ENCODE measurements around the gene PACSIN2. TPM values are rescaled to one million over a fixed set of nuclear protein-coding genes. Genes with fewer than 3 reads are reported as not detected.
A peak's percentile ranks its signal among the peaks of the same experiment; 100 is the strongest.

PACSIN2 gene
- total and polyA plus RNA-seq, 2 of the 13 experiments (the other 11 are each of a cell fraction or from before 2014, with no cell fraction given), result 54.1 to 68.8 TPM

DNA sequence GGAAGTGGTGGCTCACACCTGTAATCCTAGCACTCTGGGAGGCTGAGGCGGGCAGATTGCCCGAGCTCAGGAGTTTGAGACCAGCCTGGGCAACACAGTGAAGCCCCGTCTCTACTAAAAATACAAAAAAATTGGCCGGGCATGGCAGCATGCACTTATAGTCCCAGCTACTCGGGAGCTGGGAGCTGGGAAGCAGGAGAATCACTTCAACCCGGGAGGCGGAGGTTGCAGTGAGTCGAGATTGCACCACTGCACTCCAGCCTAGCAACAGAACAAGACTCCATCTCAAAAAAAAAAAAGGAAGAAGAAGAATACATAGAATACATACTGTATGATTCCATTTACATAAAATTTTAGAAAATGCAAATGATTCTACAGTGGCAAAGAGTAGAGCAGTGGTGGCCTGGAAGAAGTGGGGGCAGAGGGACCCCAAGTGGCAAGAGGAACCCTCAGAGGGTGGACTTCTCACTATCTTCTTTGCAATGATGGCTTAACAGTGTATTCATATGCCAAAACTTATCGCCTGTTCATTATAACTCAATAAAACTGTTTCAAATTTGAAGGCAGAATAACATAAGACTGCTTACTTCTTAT lies 22.0 kb downstream of the PACSIN2 start (continued):
- TF ChIP-seq, protein P1, sequence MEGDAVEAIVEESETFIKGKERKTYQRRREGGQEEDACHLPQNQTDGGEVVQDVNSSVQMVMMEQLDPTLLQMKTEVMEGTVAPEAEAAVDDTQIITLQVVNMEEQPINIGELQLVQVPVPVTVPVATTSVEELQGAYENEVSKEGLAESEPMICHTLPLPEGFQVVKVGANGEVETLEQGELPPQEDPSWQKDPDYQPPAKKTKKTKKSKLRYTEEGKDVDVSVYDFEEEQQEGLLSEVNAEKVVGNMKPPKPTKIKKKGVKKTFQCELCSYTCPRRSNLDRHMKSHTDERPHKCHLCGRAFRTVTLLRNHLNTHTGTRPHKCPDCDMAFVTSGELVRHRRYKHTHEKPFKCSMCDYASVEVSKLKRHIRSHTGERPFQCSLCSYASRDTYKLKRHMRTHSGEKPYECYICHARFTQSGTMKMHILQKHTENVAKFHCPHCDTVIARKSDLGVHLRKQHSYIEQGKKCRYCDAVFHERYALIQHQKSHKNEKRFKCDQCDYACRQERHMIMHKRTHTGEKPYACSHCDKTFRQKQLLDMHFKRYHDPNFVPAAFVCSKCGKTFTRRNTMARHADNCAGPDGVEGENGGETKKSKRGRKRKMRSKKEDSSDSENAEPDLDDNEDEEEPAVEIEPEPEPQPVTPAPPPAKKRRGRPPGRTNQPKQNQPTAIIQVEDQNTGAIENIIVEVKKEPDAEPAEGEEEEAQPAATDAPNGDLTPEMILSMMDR (CRISPR knock-in tag; IDR thresholded peaks at IDR 0.05), result 0 out of 2 replicates have a peak, but pooled peaks have one; percentile 2
- TF ChIP-seq FOXO1 (CRISPR knock-in tag; IDR thresholded peaks at IDR 0.05), result no peak
- TF ChIP-seq NR2C2 (CRISPR knock-in tag; IDR thresholded peaks at IDR 0.05; ENCODE audit: borderline replicate concordance), result no peak
- TF ChIP-seq XBP1 (CRISPR knock-in tag; IDR thresholded peaks at IDR 0.05), result no peak
- TF ChIP-seq, protein P2, sequence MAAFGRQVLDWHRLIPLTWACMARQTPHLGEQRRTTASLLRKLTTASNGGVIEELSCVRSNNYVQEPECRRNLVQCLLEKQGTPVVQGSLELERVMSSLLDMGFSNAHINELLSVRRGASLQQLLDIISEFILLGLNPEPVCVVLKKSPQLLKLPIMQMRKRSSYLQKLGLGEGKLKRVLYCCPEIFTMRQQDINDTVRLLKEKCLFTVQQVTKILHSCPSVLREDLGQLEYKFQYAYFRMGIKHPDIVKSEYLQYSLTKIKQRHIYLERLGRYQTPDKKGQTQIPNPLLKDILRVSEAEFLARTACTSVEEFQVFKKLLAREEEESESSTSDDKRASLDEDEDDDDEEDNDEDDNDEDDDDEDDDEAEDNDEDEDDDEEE (CRISPR knock-in tag; IDR thresholded peaks at IDR 0.05), result no peak
- TF ChIP-seq STAG1 (CRISPR knock-in tag; IDR thresholded peaks at IDR 0.05), result 0 out of 2 replicates have a peak, but pooled peaks have one; percentile 3
- no peak for TF ChIP-seq RORA (CRISPR knock-in tag; IDR thresholded peaks at IDR 0.05)
- no peak for TF ChIP-seq ZNF335 (CRISPR knock-in tag; IDR thresholded peaks at IDR 0.05)

DNA sequence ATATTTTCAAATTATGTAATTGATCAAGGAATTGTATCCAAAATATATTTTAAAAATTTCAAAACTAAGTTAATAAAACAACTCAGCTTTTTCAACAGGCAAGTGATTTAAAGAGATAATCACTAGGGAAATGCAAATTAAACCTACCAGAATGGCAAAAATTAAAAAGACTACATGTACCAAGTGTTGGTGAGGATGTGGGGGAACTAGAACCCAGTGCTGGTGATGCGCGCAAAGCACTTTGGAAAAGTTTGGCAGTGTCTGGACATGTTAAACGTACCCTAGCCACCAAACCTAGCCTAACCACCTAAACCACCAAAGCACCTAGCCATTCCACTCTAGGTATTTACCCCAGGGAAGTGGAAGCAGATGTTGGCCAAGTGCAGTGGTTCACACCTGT lies 22.9 kb downstream of the PACSIN2 start:
- Histone ChIP-seq H3K27me3 (ENCODE audit: control insufficient read depth in 1 of 2, insufficient read depth in 2 of 2, low read length in 2 of 2) (no peaks in the 10 kb centered on the region), H3K4me1 (ENCODE audit: insufficient read depth, low read length) (peaks cover 94% of the 10 kb centered on the region), H3K9me3 (ENCODE audit: low read length) (no peaks in the 10 kb centered on the region), H3K27ac (ENCODE audit: extremely low read length, insufficient read depth, low read length) (peak overlapping the region; percentile 100), H3K36me3 (replicated peaks in 1 of 2; ENCODE audit: control insufficient read depth in 1 of 2, insufficient read depth in 2 of 2, low read length in 2 of 2) (0 out of 5 replicates have a peak, but pooled peaks cover 0 to 3% of the 10 kb centered on the region in 2 experiments), H3K9ac (ENCODE audit: insufficient read depth, low read depth, low read length) (no peak overlapping the region; the same call in 1 of the 2 replicates), H4K20me1 (ENCODE audit: insufficient read depth, low read length) (peaks cover 12% of the 10 kb centered on the region), H3K4me2 (ENCODE audit: low read depth, low read length) (peak overlapping the region; percentile 100), H2AFZ (ENCODE audit: low read length) (no peak overlapping the region), H3K79me2 (ENCODE audit: insufficient read depth, low read length) (peaks cover 75% of the 10 kb centered on the region), H3K4me3 (replicated peaks in 1 of 3; ENCODE audit: insufficient read depth in 1 of 3, low read depth in 2 of 3, low read length in 3 of 3) (peak overlapping the region in 1 of 3 experiments; percentile 64; a peak in 2 of 6 replicates)
- DNase-seq (ENCODE audit: low spot score), result no peak
- in situ Hi-C loops (cut with HindIII; ENCODE audit: extremely low pct_ligation_motif_present, low pct_unique_long_range_greater_than_20kb) (loop anchor here (5.0 kb wide), 1 partner anchor 50 kb away; no protein-coding TSS in a partner anchor), intact Hi-C loops (cut with micrococcal nuclease; ENCODE audit: unreplicated experiment) (loop anchor here (2.0 to 10.0 kb wide), 3 partner anchors 13 to 47 kb away; no protein-coding TSS in a partner anchor)
- no peak for FAIRE-seq
- CTCF ChIA-PET (ENCODE audit: low intra/inter-chr PET ratio, low total read pairs), result no interaction called here
- POLR2A ChIA-PET, result interaction anchor here (2.0 to 6.1 kb wide), 5 partner anchors 13 to 45 kb away, joined by 8 to 185 read pairs (median 18); partner anchors contain the start of gene PACSIN2
- WGBS (ENCODE audit: low lambda C conversion rate), result 83% methylated on average over 3 of the region's 3 CpGs
- no peak for ATAC-seq
- TF ChIP-seq ZNF678 (CRISPR knock-in tag; IDR thresholded peaks at IDR 0.05) (no peak), POLR2A (IDR thresholded peaks at IDR 0.05; ENCODE audit: insufficient read depth in 1 of 2, low read depth in 2 of 2, low read length in 2 of 2) (peak in 1 of 2 experiments; percentile 27; a peak in 1 of 4 replicates)
- no TSS peak for BruUV-seq (replicated peaks)
